H9 (cell line): ENCODE data around the gene RSAD2. TPM values are rescaled to one million over a fixed set of nuclear protein-coding genes. Genes with fewer than 3 reads are reported as not detected.

ENCODE experiments used
- DNase-seq: peaks from one replicate; pipeline ENCODE4 v3.0.0-alpha.2; 2017
- H2AFZ ChIP-seq: one replicate; pipeline ENCODE4 v1.6.1; 2013; ENCODE audit warnings: mild to moderate bottlenecking, low read length, control low read depth, moderate library complexity
- H2AK5ac ChIP-seq: 2 replicates; pipeline ENCODE4 v1.6.1; 2013; ENCODE audit warnings: low read length, control low read depth, mixed read lengths; ENCODE audit not compliant: insufficient read length
- H2BK120ac ChIP-seq: one replicate; pipeline ENCODE4 v1.6.1; 2013; ENCODE audit warnings: low read depth, mild to moderate bottlenecking, low read length, control low read depth, inconsistent platforms; ENCODE audit not compliant: poor library complexity, severe bottlenecking
- H2BK12ac ChIP-seq: 2 replicates; pipeline ENCODE4 v1.6.1; 2013; ENCODE audit warnings: low read length, control low read depth, mixed read lengths, low read depth; ENCODE audit not compliant: insufficient read length
- H2BK15ac ChIP-seq: 2 replicates; pipeline ENCODE4 v1.6.1; 2013; ENCODE audit warnings: low read depth, low read length, control low read depth
- H2BK20ac ChIP-seq: one replicate; pipeline ENCODE4 v1.6.1; 2013; ENCODE audit warnings: low read depth, mild to moderate bottlenecking, low read length, control low read depth, inconsistent platforms; ENCODE audit not compliant: poor library complexity, severe bottlenecking
- H2BK5ac ChIP-seq: 2 replicates; pipeline ENCODE4 v1.6.1; 2013; ENCODE audit warnings: low read length, control low read depth, mixed read lengths; ENCODE audit not compliant: insufficient read length
- H3K14ac ChIP-seq: 2 replicates; pipeline ENCODE4 v1.6.1; 2013; ENCODE audit warnings: low read length, control low read depth; ENCODE audit not compliant: insufficient read depth
- H3K18ac ChIP-seq: 2 replicates; pipeline ENCODE4 v1.6.1; 2013; ENCODE audit warnings: low read depth, mild to moderate bottlenecking, mixed read lengths, low read length, control low read depth; ENCODE audit not compliant: insufficient read length
- H3K23ac ChIP-seq: 2 replicates; pipeline ENCODE4 v1.6.1; 2013; ENCODE audit warnings: low read length, control low read depth, mixed read lengths, low read depth; ENCODE audit not compliant: insufficient read length
- H3K23me2 ChIP-seq: 2 replicates; pipeline ENCODE4 v1.6.1; 2013; ENCODE audit warnings: low read depth, mild to moderate bottlenecking, mixed read lengths, low read length, control low read depth; ENCODE audit not compliant: insufficient read length, poor library complexity, severe bottlenecking
- H3K27ac ChIP-seq: 2 replicates; pipeline ENCODE4 v1.5.1; 2013; ENCODE audit warnings: low read length, control low read depth, mixed read lengths, low read depth; ENCODE audit not compliant: insufficient read length
- H3K27me3 ChIP-seq: 2 replicates; pipeline ENCODE4 v1.6.1; 2013; ENCODE audit warnings: low read length, control low read depth, inconsistent platforms; ENCODE audit not compliant: insufficient read depth
- H3K4ac ChIP-seq: 2 replicates; pipeline ENCODE4 v1.6.1; 2013; ENCODE audit warnings: low read depth, mild to moderate bottlenecking, control low read depth, inconsistent platforms, low read length, moderate library complexity
- H3K4me1 ChIP-seq: 2 replicates; pipeline ENCODE4 v1.6.1; 2013; ENCODE audit warnings: low read length, control low read depth, inconsistent platforms; ENCODE audit not compliant: insufficient read depth
- H3K4me2 ChIP-seq: 2 replicates; pipeline ENCODE4 v1.6.1; 2013; ENCODE audit warnings: low read length, control low read depth, mixed read lengths; ENCODE audit not compliant: insufficient read length, insufficient read depth
- H3K56ac ChIP-seq: 2 replicates; pipeline ENCODE4 v1.6.1; 2013; ENCODE audit warnings: low read depth, mild to moderate bottlenecking, mixed read lengths, low read length, control low read depth; ENCODE audit not compliant: insufficient read length
- H3K79me1 ChIP-seq: 2 replicates; pipeline ENCODE4 v1.6.1; 2013; ENCODE audit warnings: low read depth, mild to moderate bottlenecking, moderate library complexity, low read length, control low read depth, inconsistent platforms; ENCODE audit not compliant: insufficient read depth, poor library complexity, severe bottlenecking
- H3K79me2 ChIP-seq: 2 replicates; pipeline ENCODE4 v1.6.1; 2013; ENCODE audit warnings: low read length, control low read depth, inconsistent platforms; ENCODE audit not compliant: insufficient read depth
- H3K9ac ChIP-seq: 2 replicates; pipeline ENCODE4 v1.6.1; 2013; ENCODE audit warnings: low read length, control low read depth, mixed read lengths; ENCODE audit not compliant: insufficient read length; ENCODE audit errors: extremely low read depth
- H3K9me3 ChIP-seq: one replicate; pipeline ENCODE4 v1.6.1; 2013; ENCODE audit warnings: low read depth, low read length, inconsistent platforms; ENCODE audit not compliant: control insufficient read depth
- H3T11ph ChIP-seq: one replicate; pipeline ENCODE4 v1.6.1; 2013; ENCODE audit warnings: mild to moderate bottlenecking, low read length, control low read depth, inconsistent platforms
- H4K20me1 ChIP-seq: one replicate; pipeline ENCODE4 v1.6.1; 2013; ENCODE audit not compliant: control insufficient read depth, insufficient read length, insufficient read depth
- H4K5ac ChIP-seq: 2 replicates; pipeline ENCODE4 v1.6.1; 2013; ENCODE audit warnings: low read depth, mild to moderate bottlenecking, mixed read lengths, low read length, control low read depth; ENCODE audit not compliant: insufficient read length
- H4K8ac ChIP-seq: replicated peaks from 2 replicates; pipeline ENCODE4 v1.6.1; 2013; ENCODE audit warnings: low read length, control low read depth, mixed read lengths, low read depth; ENCODE audit not compliant: insufficient read length
- H4K91ac ChIP-seq: 2 replicates; pipeline ENCODE4 v1.6.1; 2013; ENCODE audit warnings: low read depth, mild to moderate bottlenecking, moderate library complexity, mixed read lengths, low read length, control low read depth; ENCODE audit not compliant: insufficient read length
- H3K27ac Mint-ChIP-seq, 3 experiments: 2 replicates in 2 of 3; 3 replicates in 1 of 3; pipeline ENCODE4 v1.8.0; 2020 to 2021; ENCODE audit warnings: mixed read lengths in 3 of 3, mild to moderate bottlenecking in 1 of 3, moderate library complexity in 1 of 3
- H3K27me3 Mint-ChIP-seq: 2 replicates; pipeline ENCODE4 v1.8.0; 2021; ENCODE audit warnings: low read depth, mild to moderate bottlenecking, moderate library complexity, mixed read lengths
- H3K36me3 Mint-ChIP-seq, 3 experiments: 2 replicates in 2 of 3; 3 replicates in 1 of 3; pipeline ENCODE4 v1.8.0; 2020 to 2021; ENCODE audit warnings: low read depth in 3 of 3, mixed read lengths in 3 of 3; ENCODE audit not compliant: insufficient read depth in 1 of 3
- H3K4me1 Mint-ChIP-seq, 2 experiments: 2 replicates each; pipeline ENCODE4 v1.8.0; 2020; ENCODE audit warnings: mixed read lengths in 2 of 2
- H3K4me3 Mint-ChIP-seq, 2 experiments: 2 replicates in 1 of 2; 3 replicates in 1 of 2; pipeline ENCODE4 v1.8.0; 2020 to 2021; ENCODE audit warnings: mild to moderate bottlenecking in 2 of 2, mixed read lengths in 2 of 2, moderate library complexity in 1 of 2
- H3K9me3 Mint-ChIP-seq, 2 experiments: 2 replicates in 1 of 2; 3 replicates in 1 of 2; pipeline ENCODE4 v1.8.0; 2020; ENCODE audit warnings: mild to moderate bottlenecking in 2 of 2, mixed read lengths in 2 of 2, moderate library complexity in 1 of 2
- WGBS: extraction: QIAGEN DNeasy Blood & Tissue Kit; methylation state at CpG from one replicate; pipeline ENCODE4 v1.1.7; 2013; ENCODE audit warnings: missing lambda C conversion rate, low lambda C conversion rate, mixed read lengths; ENCODE audit not compliant: insufficient read length; ENCODE audit errors: extremely low coverage; 5-methylcytosine and 5-hydroxymethylcytosine counted together
- total RNA-seq: library from RNA; stranded (reverse); gene quantifications from 2 replicates; pipeline ENCODE4 v1.2.1, GENCODE V29; 2021
- TF ChIP-seq, protein P1 (sequence below): fragments of 200-600 bp; sonication (generic); conservative IDR thresholded peaks from 3 replicates; pipeline ENCODE4 v1.8.0; 2021; ENCODE audit warnings: antibody characterized with exemption, mild to moderate bottlenecking

RSAD2 gene
- total RNA-seq, 1 experiment from 2014 or later = not detected

DNA sequence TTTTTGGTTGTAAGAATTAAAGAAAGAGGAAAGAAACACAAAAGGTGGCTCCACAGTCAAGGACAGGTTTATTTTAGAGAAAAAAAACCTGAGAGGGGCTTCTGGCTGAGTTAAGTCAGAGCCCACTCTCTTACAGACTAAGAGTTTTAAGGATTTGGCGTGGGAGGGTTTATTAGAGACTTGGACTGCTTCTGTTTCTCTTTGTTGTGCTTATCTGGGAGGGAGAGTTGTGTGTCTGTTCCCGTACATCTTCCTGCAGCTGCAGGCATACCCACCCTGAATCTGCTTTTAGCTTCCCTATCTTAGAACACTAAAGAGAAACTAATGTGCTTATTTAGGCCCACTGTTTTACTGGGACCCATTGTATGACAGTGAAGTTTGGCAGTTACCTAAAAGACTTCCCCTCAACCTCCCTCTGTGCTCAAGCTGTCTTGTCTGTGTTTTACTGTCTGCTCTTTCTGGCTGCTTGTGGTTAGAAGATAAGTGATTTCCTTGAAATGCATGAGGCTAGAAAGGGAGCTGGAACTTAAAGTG, 2.7 kb downstream of the RSAD2 start:
- no peak overlapping the region for H3K18ac ChIP-seq
- no peak overlapping the region for H3K56ac ChIP-seq
- no peak overlapping the region for H2BK120ac ChIP-seq
- H3K79me2 ChIP-seq = no peaks in the 10 kb centered on the region
- no peak overlapping the region for H2BK20ac ChIP-seq
- H3T11ph ChIP-seq = no peak overlapping the region
- H3K27ac ChIP-seq = no peak overlapping the region
- no peaks in the 10 kb centered on the region for H3K23me2 ChIP-seq
- H4K8ac ChIP-seq = no peak overlapping the region
- no peak overlapping the region for H2BK15ac ChIP-seq
- no CpG with 5 or more reads among the region's 2 CpGs for WGBS
- H2AFZ ChIP-seq = no peak overlapping the region
- no peak overlapping the region for H3K14ac ChIP-seq
- Mint-ChIP-seq H3K27me3 (peaks cover 4% of the 10 kb centered on the region), H3K36me3 (peaks cover 2 to 17% (median 2%) of the 10 kb centered on the region in 3 experiments; a peak in 4 of 7 replicates), H3K4me3 (no peak overlapping the region), H3K27ac (no peak overlapping the region), H3K4me1 (no peaks in the 10 kb centered on the region), H3K9me3 (peaks cover 19 to 28% of the 10 kb centered on the region in 2 experiments)
- no peaks in the 10 kb centered on the region for H3K4me1 ChIP-seq
- no peak overlapping the region for H2BK12ac ChIP-seq
- no peak overlapping the region for H2AK5ac ChIP-seq
- H4K91ac ChIP-seq = no peak overlapping the region
- TF ChIP-seq, protein P1, sequence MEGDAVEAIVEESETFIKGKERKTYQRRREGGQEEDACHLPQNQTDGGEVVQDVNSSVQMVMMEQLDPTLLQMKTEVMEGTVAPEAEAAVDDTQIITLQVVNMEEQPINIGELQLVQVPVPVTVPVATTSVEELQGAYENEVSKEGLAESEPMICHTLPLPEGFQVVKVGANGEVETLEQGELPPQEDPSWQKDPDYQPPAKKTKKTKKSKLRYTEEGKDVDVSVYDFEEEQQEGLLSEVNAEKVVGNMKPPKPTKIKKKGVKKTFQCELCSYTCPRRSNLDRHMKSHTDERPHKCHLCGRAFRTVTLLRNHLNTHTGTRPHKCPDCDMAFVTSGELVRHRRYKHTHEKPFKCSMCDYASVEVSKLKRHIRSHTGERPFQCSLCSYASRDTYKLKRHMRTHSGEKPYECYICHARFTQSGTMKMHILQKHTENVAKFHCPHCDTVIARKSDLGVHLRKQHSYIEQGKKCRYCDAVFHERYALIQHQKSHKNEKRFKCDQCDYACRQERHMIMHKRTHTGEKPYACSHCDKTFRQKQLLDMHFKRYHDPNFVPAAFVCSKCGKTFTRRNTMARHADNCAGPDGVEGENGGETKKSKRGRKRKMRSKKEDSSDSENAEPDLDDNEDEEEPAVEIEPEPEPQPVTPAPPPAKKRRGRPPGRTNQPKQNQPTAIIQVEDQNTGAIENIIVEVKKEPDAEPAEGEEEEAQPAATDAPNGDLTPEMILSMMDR = no peak
- no peak overlapping the region for H3K9ac ChIP-seq
- no peak overlapping the region for H3K23ac ChIP-seq
- H3K4ac ChIP-seq = no peak overlapping the region
- H3K27me3 ChIP-seq = no peaks in the 10 kb centered on the region
- H2BK5ac ChIP-seq = no peak overlapping the region
- H4K20me1 ChIP-seq = no peaks in the 10 kb centered on the region
- H4K5ac ChIP-seq = no peak overlapping the region
- no peak for DNase-seq
- no peaks in the 10 kb centered on the region for H3K79me1 ChIP-seq
- H3K4me2 ChIP-seq = no peak overlapping the region
- H3K9me3 ChIP-seq = peaks cover 8% of the 10 kb centered on the region
